HG03469 (cell line): ENCODE measurements around the gene PROM1.

Source experiments
- ATAC-seq: cut with Tn5 transposase; IDR thresholded peaks from one replicate; pipeline ENCODE4 v1.9.1; 2021; ENCODE audit warnings: mild to moderate bottlenecking, moderate library complexity, moderate number of reproducible peaks; ENCODE audit not compliant: unreplicated experiment

The PROM1 gene

GRCh38 chr4:16110661-16111290 is 27.0 kb upstream of the PROM1 start:
- ATAC-seq: no peak

- no peak for ATAC-seq
Observed at GRCh38 chr4:16110199-16110598, 26.4 kb upstream of the PROM1 start.

GRCh38 chr4:16109256-16109655 is 25.4 kb upstream of the PROM1 start:
- no peak for ATAC-seq

- no peak for ATAC-seq
Observed at GRCh38 chr4:16106956-16107355, 23.1 kb upstream of the PROM1 start.

GRCh38 chr4:16104520-16104919 is 20.7 kb upstream of the PROM1 start:
- no peak for ATAC-seq

- ATAC-seq: no peak
Observed at GRCh38 chr4:16102356-16102755, 18.5 kb upstream of the PROM1 start.

GRCh38 chr4:16100833-16101232 is 17.0 kb upstream of the PROM1 start:
- ATAC-seq: no peak

- no peak for ATAC-seq
Observed at GRCh38 chr4:16092682-16093319, 9.0 kb upstream of the PROM1 start.

GRCh38 chr4:16090096-16090705 is 6.4 kb upstream of the PROM1 start:
- ATAC-seq: no peak

GRCh38 chr4:16089156-16089555 is 5.3 kb upstream of the PROM1 start:
- ATAC-seq: no peak

GRCh38 chr4:16088601-16089000 is 4.8 kb upstream of the PROM1 start:
- no peak for ATAC-seq

GRCh38 chr4:16085822-16086221 is 2.0 kb upstream of the PROM1 start:
- no peak for ATAC-seq

- ATAC-seq: no peak
Observed at GRCh38 chr4:16082426-16083240, 1.2 kb downstream of the PROM1 start.

GRCh38 chr4:16082041-16082425 is 1.8 kb downstream of the PROM1 start:
- no peak for ATAC-seq

- peak; percentile 72 for ATAC-seq
Observed at GRCh38 chr4:16079046-16079445, 4.8 kb downstream of the PROM1 start.

GRCh38 chr4:16078195-16078760 is 5.5 kb downstream of the PROM1 start:
- ATAC-seq: no peak

GRCh38 chr4:16077786-16078185 is 6.0 kb downstream of the PROM1 start:
- ATAC-seq: no peak

- no peak for ATAC-seq
Observed at GRCh38 chr4:16075975-16076757, 7.7 kb downstream of the PROM1 start.

- ATAC-seq: no peak
Observed at GRCh38 chr4:16075061-16075460, 8.8 kb downstream of the PROM1 start.

- ATAC-seq: no peak
Observed at GRCh38 chr4:16072168-16072567, 11.7 kb downstream of the PROM1 start.
